Sigmoid colon (tissue), 3 donors: ENCODE data around the gene SSC5D.

Source experiments
- POLR2A ChIP-seq, 2 donors: fragments of 450-650 bp; IDR thresholded peaks; one replicate each; pipeline ENCODE4 v1.6.1; 2016; ENCODE audit warnings: antibody characterized with exemption in 2 of 2, mild to moderate bottlenecking in 2 of 2, moderate library complexity in 2 of 2
- TF ChIP-seq, protein P1 (sequence below), 4 experiments: fragments of 450-650 bp in 3 of 4; fragments of 200-600 bp in 1 of 4; IDR thresholded peaks; one replicate each; pipeline ENCODE4 v1.5.1; 2016 to 2019; ENCODE audit warnings: antibody characterized with exemption in 4 of 4, mild to moderate bottlenecking in 3 of 4, moderate library complexity in 2 of 4

DNA sequence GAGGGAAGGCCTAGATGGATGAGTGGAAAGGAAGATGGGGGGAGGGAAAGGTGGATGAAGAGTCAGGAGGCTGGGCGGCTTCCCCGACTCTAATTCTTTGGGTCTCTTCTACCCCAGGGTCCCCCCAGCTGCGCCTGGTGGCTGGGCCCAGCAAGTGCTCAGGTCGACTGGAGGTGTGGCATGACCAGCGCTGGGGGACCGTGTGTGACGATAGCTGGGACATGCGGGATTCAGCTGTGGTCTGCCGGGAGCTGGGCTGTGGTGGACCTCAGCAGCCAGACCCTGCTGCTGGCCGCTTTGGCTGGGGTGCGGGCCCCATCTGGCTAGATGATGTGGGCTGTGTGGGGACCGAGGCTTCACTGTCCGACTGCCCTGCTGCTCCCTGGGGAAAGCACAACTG lies 9.5 kb downstream of the SSC5D start:
- TF ChIP-seq POLR2A (IDR thresholded peaks at IDR 0.05), result no peak
- TF ChIP-seq, protein P1, sequence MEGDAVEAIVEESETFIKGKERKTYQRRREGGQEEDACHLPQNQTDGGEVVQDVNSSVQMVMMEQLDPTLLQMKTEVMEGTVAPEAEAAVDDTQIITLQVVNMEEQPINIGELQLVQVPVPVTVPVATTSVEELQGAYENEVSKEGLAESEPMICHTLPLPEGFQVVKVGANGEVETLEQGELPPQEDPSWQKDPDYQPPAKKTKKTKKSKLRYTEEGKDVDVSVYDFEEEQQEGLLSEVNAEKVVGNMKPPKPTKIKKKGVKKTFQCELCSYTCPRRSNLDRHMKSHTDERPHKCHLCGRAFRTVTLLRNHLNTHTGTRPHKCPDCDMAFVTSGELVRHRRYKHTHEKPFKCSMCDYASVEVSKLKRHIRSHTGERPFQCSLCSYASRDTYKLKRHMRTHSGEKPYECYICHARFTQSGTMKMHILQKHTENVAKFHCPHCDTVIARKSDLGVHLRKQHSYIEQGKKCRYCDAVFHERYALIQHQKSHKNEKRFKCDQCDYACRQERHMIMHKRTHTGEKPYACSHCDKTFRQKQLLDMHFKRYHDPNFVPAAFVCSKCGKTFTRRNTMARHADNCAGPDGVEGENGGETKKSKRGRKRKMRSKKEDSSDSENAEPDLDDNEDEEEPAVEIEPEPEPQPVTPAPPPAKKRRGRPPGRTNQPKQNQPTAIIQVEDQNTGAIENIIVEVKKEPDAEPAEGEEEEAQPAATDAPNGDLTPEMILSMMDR (IDR thresholded peaks at IDR 0.05), result no peak
